H1 (cell line): ENCODE measurements around the gene OST4. TPM values are rescaled to one million over a fixed set of nuclear protein-coding genes. Genes with fewer than 3 reads are reported as not detected.

Experiments
- CTCF ChIA-PET: fragments of 300-600 bp; sonication (Branson Sonifier 250); formaldehyde crosslinking; loops from one replicate; lab custom pipeline; 2021; ENCODE audit not compliant: partially characterized antibody; lab: Charles Lee
- POLR2A ChIA-PET: fragments of 300-600 bp; sonication (Branson Sonifier 250); formaldehyde crosslinking; loops from one replicate; lab custom pipeline; 2021; ENCODE audit warnings: inconsistent platforms; ENCODE audit not compliant: partially characterized antibody; lab: Charles Lee
- DNase-seq, 2 experiments: peaks; one replicate each; pipeline versions ENCODE4 v3.0.0 to v3.0.0-alpha.2; 2010 to 2022; ENCODE audit warnings: low spot score in 2 of 2, low read depth in 1 of 2, mixed read lengths in 1 of 2
- FAIRE-seq: peaks from 2 replicates; lab custom pipeline; 2011; peaks lifted over from hg19 to GRCh38; lab: Jason Lieb, UNC
- H2AFZ ChIP-seq: 2 replicates; pipeline ENCODE4 v1.8.1; 2012; ENCODE audit warnings: low read length, inconsistent platforms
- H2AK5ac ChIP-seq: 2 replicates; pipeline ENCODE4 v1.6.1; 2013; ENCODE audit warnings: low read depth, low read length
- H2BK120ac ChIP-seq: replicated peaks from 2 replicates; pipeline ENCODE3; 2013; ENCODE audit warnings: low read depth, low read length, inconsistent platforms
- H2BK12ac ChIP-seq: 2 replicates; pipeline ENCODE4 v1.6.1; 2013; ENCODE audit warnings: low read depth, low read length
- H2BK15ac ChIP-seq: 2 replicates; pipeline ENCODE4 v1.6.1; 2013; ENCODE audit warnings: low read length
- H2BK20ac ChIP-seq: 2 replicates; pipeline ENCODE4 v1.6.1; 2013; ENCODE audit warnings: low read length
- H2BK5ac ChIP-seq: 2 replicates; pipeline ENCODE4 v1.6.1; 2013; ENCODE audit warnings: low read depth, low read length
- H3K14ac ChIP-seq: 2 replicates; pipeline ENCODE4 v1.6.1; 2013; ENCODE audit warnings: inconsistent platforms; ENCODE audit not compliant: insufficient read length
- H3K18ac ChIP-seq: 2 replicates; pipeline ENCODE4 v1.6.1; 2013; ENCODE audit warnings: low read length; ENCODE audit errors: extremely low read depth
- H3K23ac ChIP-seq: 2 replicates; pipeline ENCODE4 v1.6.1; 2013; ENCODE audit warnings: inconsistent platforms; ENCODE audit not compliant: insufficient read length
- H3K23me2 ChIP-seq: 2 replicates; pipeline ENCODE4 v1.6.1; 2013; ENCODE audit warnings: low read depth, low read length
- H3K27ac ChIP-seq: 2 replicates; pipeline ENCODE4 v1.6.1; 2011; ENCODE audit warnings: low read depth, low read length, inconsistent platforms
- H3K27me3 ChIP-seq, 4 experiments: replicated peaks in 1 of 4; 1 replicate in 1 of 4; 2 replicates in 3 of 4; pipeline versions ENCODE4 v1.6.1 to v1.8.1; 2011 to 2013; ENCODE audit warnings: low read length in 3 of 4, mild to moderate bottlenecking in 3 of 4, inconsistent platforms in 2 of 4, mixed read lengths in 2 of 4, moderate library complexity in 1 of 4; ENCODE audit not compliant: control insufficient read depth in 3 of 4, insufficient read depth in 3 of 4; ENCODE audit errors: extremely low read depth in 1 of 4
- H3K36me3 ChIP-seq, 4 experiments: 2 replicates each; pipeline versions ENCODE4 v1.6.1 to v1.8.1; 2011 to 2013; ENCODE audit warnings: mild to moderate bottlenecking in 4 of 4, low read length in 3 of 4, moderate library complexity in 2 of 4, control low read depth in 1 of 4, inconsistent platforms in 1 of 4; ENCODE audit not compliant: insufficient read depth in 4 of 4, control insufficient read depth in 2 of 4
- H3K4ac ChIP-seq: replicated peaks from 2 replicates; pipeline ENCODE3; 2013; ENCODE audit warnings: low read length, low read depth, mixed read lengths, inconsistent platforms; ENCODE audit not compliant: insufficient read length
- H3K4me1 ChIP-seq, 4 experiments: replicated peaks in 1 of 4; 1 replicate in 1 of 4; 2 replicates in 3 of 4; pipeline versions ENCODE4 v1.6.1 to v1.8.1; 2011 to 2013; ENCODE audit warnings: low read length in 3 of 4, inconsistent platforms in 2 of 4, mixed read lengths in 1 of 4; ENCODE audit not compliant: insufficient read depth in 4 of 4, control insufficient read depth in 3 of 4
- H3K4me2 ChIP-seq, 2 experiments: 2 replicates each; pipeline versions ENCODE4 v1.6.1 to v1.8.1; 2011 to 2013; ENCODE audit warnings: low read depth in 2 of 2, low read length in 2 of 2, control low read depth in 1 of 2, inconsistent platforms in 1 of 2, mild to moderate bottlenecking in 1 of 2; ENCODE audit not compliant: insufficient read depth in 1 of 2
- H3K4me3 ChIP-seq, 4 experiments: fragments of 200-600, 300-600 bp in 1 of 4; sonication (generic), shearing (Covaris generic), sonication (Bioruptor Twin) in 1 of 4; 2 replicates each; pipeline versions ENCODE4 v1.5.1 to v1.8.1; 2011 to 2016; ENCODE audit warnings: low read length in 4 of 4, low read depth in 3 of 4, control low read depth in 2 of 4, inconsistent platforms in 2 of 4, mild to moderate bottlenecking in 2 of 4, mixed read lengths in 1 of 4, moderate library complexity in 1 of 4; ENCODE audit not compliant: insufficient read depth in 2 of 4; ENCODE audit errors: extremely low read depth in 1 of 4
- H3K56ac ChIP-seq: replicated peaks from 2 replicates; pipeline ENCODE3; 2013; ENCODE audit warnings: low read depth, mild to moderate bottlenecking, mixed read lengths, low read length, inconsistent platforms; ENCODE audit not compliant: insufficient read length
- H3K79me1 ChIP-seq: 2 replicates; pipeline ENCODE4 v1.6.1; 2013; ENCODE audit warnings: low read depth, low read length, control low read depth
- H3K79me2 ChIP-seq, 2 experiments: 2 replicates each; pipeline versions ENCODE4 v1.6.1 to v1.8.1; 2012 to 2013; ENCODE audit warnings: low read length in 2 of 2, mild to moderate bottlenecking in 2 of 2, inconsistent platforms in 1 of 2; ENCODE audit not compliant: insufficient read depth in 2 of 2, control insufficient read depth in 1 of 2
- H3K9ac ChIP-seq, 4 experiments: replicated peaks in 1 of 4; 1 replicate in 1 of 4; 2 replicates in 3 of 4; pipeline versions ENCODE4 v1.6.1 to v1.8.1; 2011 to 2013; ENCODE audit warnings: low read depth in 3 of 4, low read length in 3 of 4, control low read depth in 2 of 4, mild to moderate bottlenecking in 2 of 4, moderate library complexity in 2 of 4, inconsistent platforms in 1 of 4; ENCODE audit errors: extremely low read depth in 1 of 4
- H3K9me3 ChIP-seq, 2 experiments: 2 replicates each; pipeline versions ENCODE4 v1.6.1 to v1.8.1; 2012 to 2013; ENCODE audit warnings: mild to moderate bottlenecking in 2 of 2, moderate library complexity in 2 of 2, control low read depth in 1 of 2, inconsistent platforms in 1 of 2, low read depth in 1 of 2, low read length in 1 of 2, mixed read lengths in 1 of 2; ENCODE audit not compliant: insufficient read depth in 2 of 2
- H4K20me1 ChIP-seq, 2 experiments: replicated peaks in 1 of 2; 2 replicates each; pipeline versions ENCODE3 to v1.8.1; 2011 to 2013; ENCODE audit warnings: inconsistent platforms in 2 of 2, low read length in 2 of 2, mild to moderate bottlenecking in 1 of 2; ENCODE audit not compliant: insufficient read depth in 2 of 2, control insufficient read depth in 1 of 2
- H4K5ac ChIP-seq: 2 replicates; pipeline ENCODE4 v1.6.1; 2013; ENCODE audit warnings: low read length, low read depth, mixed read lengths, inconsistent platforms; ENCODE audit not compliant: insufficient read length
- H4K8ac ChIP-seq: 2 replicates; pipeline ENCODE4 v1.8.0; 2013; ENCODE audit warnings: mild to moderate bottlenecking, moderate library complexity, low read length, inconsistent platforms; ENCODE audit not compliant: insufficient read depth; ENCODE audit errors: extremely low read depth
- H4K91ac ChIP-seq: replicated peaks from 2 replicates; pipeline ENCODE3; 2013; ENCODE audit warnings: low read length, mixed read lengths, inconsistent platforms; ENCODE audit not compliant: insufficient read length
- HDAC2 ChIP-seq, 2 experiments: fragments of 300-600 bp in 1 of 2; sonication (generic) in 1 of 2; IDR thresholded peaks; 2 replicates each; pipeline ENCODE4 v1.6.1; 2011 to 2012; ENCODE audit warnings: low read depth in 2 of 2, low read length in 2 of 2, mild to moderate bottlenecking in 2 of 2, moderate library complexity in 2 of 2, borderline replicate concordance in 1 of 2, inconsistent platforms in 1 of 2
- JUN ChIP-seq: IDR thresholded peaks from 2 replicates; pipeline ENCODE4 v1.6.1; 2011; ENCODE audit warnings: low read depth, mild to moderate bottlenecking, improper control_type of control experiment, low read length
- WGBS, 2 experiments: shearing (Covaris generic) in 1 of 2; methylation state at CpG; one replicate each; pipeline versions ENCODE4 v1.1.6 to v1.1.7; 2013 to 2015; ENCODE audit warnings: low lambda C conversion rate in 2 of 2, mixed read lengths in 2 of 2, inconsistent platforms in 1 of 2, low coverage in 1 of 2, missing lambda C conversion rate in 1 of 2; ENCODE audit not compliant: insufficient replicate concordance in 2 of 2, insufficient coverage in 1 of 2, insufficient read length in 1 of 2; ENCODE audit errors: extremely low coverage in 1 of 2, missing lambda C conversion rate in 1 of 2; 5-methylcytosine and 5-hydroxymethylcytosine counted together
- polyA plus RNA-seq, 7 experiments: library from polyadenylated mRNA; depleted of rRNA in 3 of 7; stranded (reverse) in 5 of 7; unstranded in 2 of 7; fragments of >200 nt in 5 of 7; fragments of 200-250 nt in 2 of 7; gene quantifications; 1 replicate in 5 of 7; 2 replicates in 1 of 7; 4 replicates in 1 of 7; pipeline versions ENCODE4 v1.2.1 to v1.2.3, GENCODE V29; 2011 to 2013; ENCODE audit warnings: missing spikeins in 2 of 7, mixed read lengths in 2 of 7
- total RNA-seq: library from RNA; stranded (reverse); fragmentation: NEBNext Ultra II Directional; extraction: Animal tissue kit (Norgen Biotek cat#: 25700); gene quantifications from 2 replicates; pipeline ENCODE4 v1.2.1, GENCODE V29; 2021

The OST4 gene
- total and polyA plus RNA-seq, 2 of the 8 experiments (the other 6 are each of a cell fraction or from before 2014, with no cell fraction given) = 225 to 865 TPM

DNA sequence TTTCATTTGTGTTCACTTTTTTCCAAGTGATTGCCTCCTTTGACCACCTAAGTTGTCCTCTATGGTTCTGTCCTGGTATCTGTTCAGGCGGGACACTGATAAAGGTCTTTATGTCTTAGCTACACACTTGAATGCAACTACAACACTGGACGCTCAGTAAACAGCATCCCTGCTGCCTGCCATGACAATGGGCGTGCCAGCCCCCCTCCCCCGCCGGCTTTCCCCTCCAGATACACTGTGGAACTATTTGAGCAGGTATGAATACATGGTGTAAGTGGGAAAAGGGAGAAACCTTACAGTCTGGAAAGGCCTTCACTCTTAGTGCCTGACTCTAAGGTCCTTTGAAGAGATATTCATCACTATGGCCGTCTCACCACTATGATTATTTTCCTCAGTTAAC, 14.3 kb downstream of the OST4 start:
- Histone ChIP-seq H2BK5ac (no peak overlapping the region), H3K23me2 (peaks cover 1% of the 10 kb centered on the region), H3K14ac (no peak overlapping the region), H4K5ac (no peak overlapping the region), H2BK15ac (no peak overlapping the region), H3K4ac (no peak overlapping the region), H3K23ac (no peak overlapping the region), H3K9me3 (no peaks in the 10 kb centered on the region), H3K79me1 (no peaks in the 10 kb centered on the region), H3K79me2 (no peaks in the 10 kb centered on the region), H2BK20ac (no peak overlapping the region), H2AK5ac (no peak overlapping the region), H3K4me2 (no peak overlapping the region), H3K27ac (no peak overlapping the region), H2BK12ac (no peak overlapping the region), H2AFZ (no peak overlapping the region), H3K4me3 (no peak overlapping the region), H3K4me1 (no peaks in the 10 kb centered on the region; a peak in 2 of 7 replicates), H3K36me3 (peaks cover 17 to 47% (median 25%) of the 10 kb centered on the region in 4 experiments), H2BK120ac (no peak overlapping the region), H3K18ac (no peak overlapping the region), H4K91ac (no peak overlapping the region), H3K9ac (no peak overlapping the region), H4K20me1 (peaks cover 0 to 7% of the 10 kb centered on the region in 2 experiments), H4K8ac (no peak overlapping the region), H3K27me3 (no peaks in the 10 kb centered on the region), H3K56ac (no peak overlapping the region)
- FAIRE-seq (no peak), DNase-seq (no peak)
- ChIA-PET CTCF (interaction anchor here (1.2 to 18.3 kb wide), 3 partner anchors 10 to 37 kb away, joined by 3 to 160 read pairs (median 4); partner anchors contain the start of genes EMILIN1 and KHK), POLR2A (interaction anchor here (1.4 to 19.3 kb wide), 3 partner anchors 10 to 26 kb away, joined by 3 to 441 read pairs (median 7); partner anchors contain the start of gene OST4)
- WGBS, 2 experiments = 84% methylated on average over 6 of the region's 6 CpGs; no CpG with 5 or more reads in 1 of the 2 experiments
- TF ChIP-seq HDAC2 (IDR thresholded peaks at IDR 0.05; ENCODE audit: borderline replicate concordance in 1 of 2, low read depth in 2 of 2, low read length in 2 of 2) (no peak), JUN (no peak)
